Activated CD8-positive, alpha-beta memory T cell treated with anti-CD3 and anti-CD28 coated beads, Interleukin-2, amount 50 U/mL, for 4 hours (primary cell): Measurements from ENCODE around the gene PUS1.
A peak's percentile ranks its signal among the peaks of the same experiment; 100 is the strongest.

Source experiments
- DNase-seq: peaks from one replicate; pipeline ENCODE4 v3.0.0-alpha.2; 2020

The PUS1 gene

GRCh38 chr12:131917139-131917710 is 11.9 kb upstream of the PUS1 start:
- no peak for DNase-seq

GRCh38 chr12:131917711-131918306 is 11.3 kb upstream of the PUS1 start:
- no peak for DNase-seq

- no peak for DNase-seq
Observed at GRCh38 chr12:131918311-131919050, 10.6 kb upstream of the PUS1 start.

- no peak for DNase-seq
Observed at GRCh38 chr12:131919051-131919347, 10.1 kb upstream of the PUS1 start.

GRCh38 chr12:131919366-131920156 is 9.5 kb upstream of the PUS1 start:
- DNase-seq, result no peak

GRCh38 chr12:131920157-131920508 is 8.9 kb upstream of the PUS1 start:
- no peak for DNase-seq

- DNase-seq, result no peak
Observed at GRCh38 chr12:131920902-131921840, 7.9 kb upstream of the PUS1 start.

GRCh38 chr12:131921866-131922769 is 7.0 kb upstream of the PUS1 start:
- DNase-seq, result no peak

GRCh38 chr12:131922772-131923171 is 6.3 kb upstream of the PUS1 start:
- no peak for DNase-seq

- DNase-seq, result no peak
Observed at GRCh38 chr12:131923260-131923659, 5.8 kb upstream of the PUS1 start.

GRCh38 chr12:131927110-131928079 is 1.7 kb upstream of the PUS1 start:
- DNase-seq, result no peak

GRCh38 chr12:131928080-131928710 is 881 bp upstream of the PUS1 start:
- no peak for DNase-seq

GRCh38 chr12:131929581-131930456 is 743 bp downstream of the PUS1 start:
- peak; percentile 35 for DNase-seq

- no peak for DNase-seq
Observed at GRCh38 chr12:131930510-131930909, 1.4 kb downstream of the PUS1 start.

- DNase-seq, result no peak
Observed at GRCh38 chr12:131933387-131933786, 4.3 kb downstream of the PUS1 start.

GRCh38 chr12:131934535-131934934 is 5.5 kb downstream of the PUS1 start:
- DNase-seq, result no peak

- no peak for DNase-seq
Observed at GRCh38 chr12:131938082-131938481, 9.0 kb downstream of the PUS1 start.

- DNase-seq, result no peak
Observed at GRCh38 chr12:131939007-131939406, 9.9 kb downstream of the PUS1 start.

- no peak for DNase-seq
Observed at GRCh38 chr12:131940141-131940547, 11.1 kb downstream of the PUS1 start.
